ENCODE results near the gene UGGT1.

UGGT1 gene

GRCh38 chr2:128090945-128091725 lies at the start of gene UGGT1:
UGGT1 (plus strand) TSS chr2:128091200; CDS start chr2:128091358, 158 bp downstream.
- Histone ChIP-seq H3K27me3 (ENCODE audit: control insufficient read depth, insufficient read depth, low read length) (no peaks in the 10 kb centered on the region), H3K36me3 (ENCODE audit: control insufficient read depth, insufficient read depth, low read length) (no peaks in the 10 kb centered on the region), H3K9ac (ENCODE audit: low read length) (peak within 1 kb of the TSS; percentile 90), H3K4me3 (ENCODE audit: low read length) (peak within 1 kb of the TSS; percentile 97), H3K9me3 (ENCODE audit: control insufficient read depth, low read length) (no peaks in the 10 kb centered on the region), H3K4me1 (ENCODE audit: control insufficient read depth, insufficient read depth, low read length) (no peaks in the 10 kb centered on the region)

- H3K9me3 ChIP-seq (ENCODE audit: control insufficient read depth, low read length) = no peaks in the 10 kb centered on the region
- H3K4me1 ChIP-seq (ENCODE audit: control insufficient read depth, insufficient read depth, low read length) = no peaks in the 10 kb centered on the region
- no peak overlapping the region for H3K9ac ChIP-seq (ENCODE audit: low read length)
- no peaks in the 10 kb centered on the region for H3K36me3 ChIP-seq (ENCODE audit: control insufficient read depth, insufficient read depth, low read length)
- no peaks in the 10 kb centered on the region for H3K27me3 ChIP-seq (ENCODE audit: control insufficient read depth, insufficient read depth, low read length)
- no peak overlapping the region for H3K4me3 ChIP-seq (ENCODE audit: low read length)
Measured at GRCh38 chr2:128041561-128041960, 49.4 kb upstream of the UGGT1 start.

GRCh38 chr2:128043041-128043440 lies 48.0 kb upstream of the UGGT1 start:
- Histone ChIP-seq H3K4me3 (ENCODE audit: low read length) (no peak overlapping the region), H3K4me1 (ENCODE audit: control insufficient read depth, insufficient read depth, low read length) (no peaks in the 10 kb centered on the region), H3K9ac (ENCODE audit: low read length) (no peak overlapping the region), H3K9me3 (ENCODE audit: control insufficient read depth, low read length) (no peaks in the 10 kb centered on the region), H3K36me3 (ENCODE audit: control insufficient read depth, insufficient read depth, low read length) (no peaks in the 10 kb centered on the region), H3K27me3 (ENCODE audit: control insufficient read depth, insufficient read depth, low read length) (no peaks in the 10 kb centered on the region)

- no peak overlapping the region for H3K9ac ChIP-seq (ENCODE audit: low read length)
- no peaks in the 10 kb centered on the region for H3K9me3 ChIP-seq (ENCODE audit: control insufficient read depth, low read length)
- H3K4me1 ChIP-seq (ENCODE audit: control insufficient read depth, insufficient read depth, low read length) = no peaks in the 10 kb centered on the region
- H3K4me3 ChIP-seq (ENCODE audit: low read length) = no peak overlapping the region
- peaks cover 2% of the 10 kb centered on the region for H3K27me3 ChIP-seq (ENCODE audit: control insufficient read depth, insufficient read depth, low read length)
- H3K36me3 ChIP-seq (ENCODE audit: control insufficient read depth, insufficient read depth, low read length) = no peaks in the 10 kb centered on the region
Measured at GRCh38 chr2:128053331-128053730, 37.7 kb upstream of the UGGT1 start.

GRCh38 chr2:128054104-128054885 lies 36.7 kb upstream of the UGGT1 start:
- Histone ChIP-seq H3K4me3 (ENCODE audit: low read length) (no peak overlapping the region), H3K9me3 (ENCODE audit: control insufficient read depth, low read length) (no peaks in the 10 kb centered on the region), H3K4me1 (ENCODE audit: control insufficient read depth, insufficient read depth, low read length) (no peaks in the 10 kb centered on the region), H3K9ac (ENCODE audit: low read length) (no peak overlapping the region), H3K36me3 (ENCODE audit: control insufficient read depth, insufficient read depth, low read length) (no peaks in the 10 kb centered on the region), H3K27me3 (ENCODE audit: control insufficient read depth, insufficient read depth, low read length) (peaks cover 2% of the 10 kb centered on the region)

GRCh38 chr2:128057334-128057733 lies 33.7 kb upstream of the UGGT1 start:
- Histone ChIP-seq H3K9me3 (ENCODE audit: control insufficient read depth, low read length) (no peaks in the 10 kb centered on the region), H3K4me1 (ENCODE audit: control insufficient read depth, insufficient read depth, low read length) (no peaks in the 10 kb centered on the region), H3K4me3 (ENCODE audit: low read length) (no peak overlapping the region), H3K27me3 (ENCODE audit: control insufficient read depth, insufficient read depth, low read length) (peaks cover 2% of the 10 kb centered on the region), H3K9ac (ENCODE audit: low read length) (no peak overlapping the region), H3K36me3 (ENCODE audit: control insufficient read depth, insufficient read depth, low read length) (no peaks in the 10 kb centered on the region)

GRCh38 chr2:128058114-128058513 lies 32.9 kb upstream of the UGGT1 start:
- Histone ChIP-seq H3K9ac (ENCODE audit: low read length) (no peak overlapping the region), H3K4me3 (ENCODE audit: low read length) (no peak overlapping the region), H3K9me3 (ENCODE audit: control insufficient read depth, low read length) (no peaks in the 10 kb centered on the region), H3K4me1 (ENCODE audit: control insufficient read depth, insufficient read depth, low read length) (no peaks in the 10 kb centered on the region), H3K36me3 (ENCODE audit: control insufficient read depth, insufficient read depth, low read length) (no peaks in the 10 kb centered on the region), H3K27me3 (ENCODE audit: control insufficient read depth, insufficient read depth, low read length) (peaks cover 2% of the 10 kb centered on the region)

- Histone ChIP-seq H3K36me3 (ENCODE audit: control insufficient read depth, insufficient read depth, low read length) (no peaks in the 10 kb centered on the region), H3K9ac (ENCODE audit: low read length) (no peak overlapping the region), H3K27me3 (ENCODE audit: control insufficient read depth, insufficient read depth, low read length) (no peaks in the 10 kb centered on the region), H3K9me3 (ENCODE audit: control insufficient read depth, low read length) (no peaks in the 10 kb centered on the region), H3K4me1 (ENCODE audit: control insufficient read depth, insufficient read depth, low read length) (no peaks in the 10 kb centered on the region), H3K4me3 (ENCODE audit: low read length) (no peak overlapping the region)
Measured at GRCh38 chr2:128062571-128062970, 28.4 kb upstream of the UGGT1 start.

- no peak overlapping the region for H3K4me3 ChIP-seq (ENCODE audit: low read length)
- no peaks in the 10 kb centered on the region for H3K9me3 ChIP-seq (ENCODE audit: control insufficient read depth, low read length)
- H3K4me1 ChIP-seq (ENCODE audit: control insufficient read depth, insufficient read depth, low read length) = no peaks in the 10 kb centered on the region
- no peaks in the 10 kb centered on the region for H3K36me3 ChIP-seq (ENCODE audit: control insufficient read depth, insufficient read depth, low read length)
- no peak overlapping the region for H3K9ac ChIP-seq (ENCODE audit: low read length)
- no peaks in the 10 kb centered on the region for H3K27me3 ChIP-seq (ENCODE audit: control insufficient read depth, insufficient read depth, low read length)
Measured at GRCh38 chr2:128064353-128064752, 26.6 kb upstream of the UGGT1 start.

GRCh38 chr2:128069769-128070168 lies 21.2 kb upstream of the UGGT1 start:
- H3K9me3 ChIP-seq (ENCODE audit: control insufficient read depth, low read length) = no peaks in the 10 kb centered on the region
- H3K4me3 ChIP-seq (ENCODE audit: low read length) = no peak overlapping the region
- no peak overlapping the region for H3K9ac ChIP-seq (ENCODE audit: low read length)
- peaks cover 4% of the 10 kb centered on the region for H3K4me1 ChIP-seq (ENCODE audit: control insufficient read depth, insufficient read depth, low read length)
- H3K36me3 ChIP-seq (ENCODE audit: control insufficient read depth, insufficient read depth, low read length) = no peaks in the 10 kb centered on the region
- no peaks in the 10 kb centered on the region for H3K27me3 ChIP-seq (ENCODE audit: control insufficient read depth, insufficient read depth, low read length)

GRCh38 chr2:128073278-128073677 lies 17.7 kb upstream of the UGGT1 start:
- H3K36me3 ChIP-seq (ENCODE audit: control insufficient read depth, insufficient read depth, low read length) = no peaks in the 10 kb centered on the region
- H3K9me3 ChIP-seq (ENCODE audit: control insufficient read depth, low read length) = no peaks in the 10 kb centered on the region
- no peak overlapping the region for H3K9ac ChIP-seq (ENCODE audit: low read length)
- H3K4me3 ChIP-seq (ENCODE audit: low read length) = no peak overlapping the region
- H3K4me1 ChIP-seq (ENCODE audit: control insufficient read depth, insufficient read depth, low read length) = peaks cover 4% of the 10 kb centered on the region
- no peaks in the 10 kb centered on the region for H3K27me3 ChIP-seq (ENCODE audit: control insufficient read depth, insufficient read depth, low read length)

GRCh38 chr2:128076461-128077106 lies 14.4 kb upstream of the UGGT1 start:
- Histone ChIP-seq H3K4me1 (ENCODE audit: control insufficient read depth, insufficient read depth, low read length) (no peaks in the 10 kb centered on the region), H3K9ac (ENCODE audit: low read length) (no peak overlapping the region), H3K9me3 (ENCODE audit: control insufficient read depth, low read length) (no peaks in the 10 kb centered on the region), H3K27me3 (ENCODE audit: control insufficient read depth, insufficient read depth, low read length) (no peaks in the 10 kb centered on the region), H3K4me3 (ENCODE audit: low read length) (no peak overlapping the region), H3K36me3 (ENCODE audit: control insufficient read depth, insufficient read depth, low read length) (no peaks in the 10 kb centered on the region)
